ENCODE data around the gene FMN1.

Gene FMN1

DNA sequence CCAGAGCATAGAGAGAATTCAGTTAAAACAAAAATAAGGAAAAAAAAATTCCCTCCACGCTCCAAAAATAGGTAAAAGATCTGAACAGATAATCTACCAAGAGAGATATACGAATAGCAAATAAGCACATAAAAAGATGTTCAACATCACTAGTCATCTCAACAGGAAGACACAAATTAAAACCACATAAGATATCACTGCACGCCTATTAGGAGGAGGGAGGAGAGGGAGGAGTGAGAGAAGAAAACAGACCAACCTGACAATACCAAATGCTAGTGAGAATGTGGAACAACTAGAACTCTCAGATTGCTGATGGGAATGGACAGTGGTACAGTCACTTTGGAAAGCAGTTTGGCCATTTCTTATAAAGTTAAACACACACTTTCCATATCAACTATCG lies 212.5 kb downstream of the FMN1 start:
- H3K4me3 ChIP-seq (ENCODE audit: low read length), result no peak overlapping the region
- TF ChIP-seq, protein P1, sequence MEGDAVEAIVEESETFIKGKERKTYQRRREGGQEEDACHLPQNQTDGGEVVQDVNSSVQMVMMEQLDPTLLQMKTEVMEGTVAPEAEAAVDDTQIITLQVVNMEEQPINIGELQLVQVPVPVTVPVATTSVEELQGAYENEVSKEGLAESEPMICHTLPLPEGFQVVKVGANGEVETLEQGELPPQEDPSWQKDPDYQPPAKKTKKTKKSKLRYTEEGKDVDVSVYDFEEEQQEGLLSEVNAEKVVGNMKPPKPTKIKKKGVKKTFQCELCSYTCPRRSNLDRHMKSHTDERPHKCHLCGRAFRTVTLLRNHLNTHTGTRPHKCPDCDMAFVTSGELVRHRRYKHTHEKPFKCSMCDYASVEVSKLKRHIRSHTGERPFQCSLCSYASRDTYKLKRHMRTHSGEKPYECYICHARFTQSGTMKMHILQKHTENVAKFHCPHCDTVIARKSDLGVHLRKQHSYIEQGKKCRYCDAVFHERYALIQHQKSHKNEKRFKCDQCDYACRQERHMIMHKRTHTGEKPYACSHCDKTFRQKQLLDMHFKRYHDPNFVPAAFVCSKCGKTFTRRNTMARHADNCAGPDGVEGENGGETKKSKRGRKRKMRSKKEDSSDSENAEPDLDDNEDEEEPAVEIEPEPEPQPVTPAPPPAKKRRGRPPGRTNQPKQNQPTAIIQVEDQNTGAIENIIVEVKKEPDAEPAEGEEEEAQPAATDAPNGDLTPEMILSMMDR (IDR thresholded peaks at IDR 0.05; ENCODE audit: insufficient read depth, low read depth, low read length, missing control alignments), result no peak
- no peak for DNase-seq (ENCODE audit: low read depth)

DNA sequence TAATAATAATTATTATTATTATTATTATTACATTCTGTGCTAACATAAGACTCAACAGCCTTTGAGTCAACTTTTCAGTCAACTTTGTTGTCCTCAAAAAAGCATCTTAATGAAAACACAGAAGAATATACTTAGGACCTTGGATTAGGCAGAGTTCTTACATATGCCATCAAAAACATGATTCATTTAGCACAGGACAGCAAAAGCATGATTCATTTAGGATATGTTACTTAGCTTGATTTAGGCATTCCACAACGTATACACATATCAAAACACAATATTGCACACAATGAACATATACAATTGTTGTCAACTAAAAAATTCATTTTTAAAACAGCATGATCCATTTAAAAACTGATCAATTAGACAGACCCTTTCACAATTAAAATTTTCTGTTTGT lies 213.0 kb downstream of the FMN1 start:
- no peak overlapping the region for H3K4me3 ChIP-seq (ENCODE audit: low read length)
- TF ChIP-seq, protein P1 (IDR thresholded peaks at IDR 0.05; ENCODE audit: insufficient read depth, low read depth, low read length, missing control alignments), result no peak
- DNase-seq (ENCODE audit: low read depth), result peak; percentile 62

DNA sequence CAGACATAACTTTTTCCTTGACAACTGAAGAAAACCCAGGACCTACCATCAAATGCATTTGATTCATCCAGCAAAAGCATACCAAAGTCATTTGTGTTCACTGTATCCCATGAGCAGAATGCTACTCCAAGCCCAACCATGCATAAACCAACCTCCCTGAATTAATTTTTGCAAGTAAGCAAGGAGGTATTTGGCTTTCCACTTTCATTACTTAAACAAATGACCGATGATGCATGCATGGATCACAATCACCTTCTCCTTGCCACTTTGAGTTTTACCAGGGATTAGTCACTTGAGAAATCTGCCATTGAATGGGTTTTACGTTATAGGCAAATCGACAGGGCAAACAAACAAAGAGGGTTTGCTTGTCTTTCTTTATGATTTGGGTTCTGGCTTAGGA lies 214.8 kb downstream of the FMN1 start:
- DNase-seq (ENCODE audit: low read depth), result peak; percentile 89
- TF ChIP-seq, protein P1 (IDR thresholded peaks at IDR 0.05; ENCODE audit: insufficient read depth, low read depth, low read length, missing control alignments), result no peak
- no peak overlapping the region for H3K4me3 ChIP-seq (ENCODE audit: low read length)

DNA sequence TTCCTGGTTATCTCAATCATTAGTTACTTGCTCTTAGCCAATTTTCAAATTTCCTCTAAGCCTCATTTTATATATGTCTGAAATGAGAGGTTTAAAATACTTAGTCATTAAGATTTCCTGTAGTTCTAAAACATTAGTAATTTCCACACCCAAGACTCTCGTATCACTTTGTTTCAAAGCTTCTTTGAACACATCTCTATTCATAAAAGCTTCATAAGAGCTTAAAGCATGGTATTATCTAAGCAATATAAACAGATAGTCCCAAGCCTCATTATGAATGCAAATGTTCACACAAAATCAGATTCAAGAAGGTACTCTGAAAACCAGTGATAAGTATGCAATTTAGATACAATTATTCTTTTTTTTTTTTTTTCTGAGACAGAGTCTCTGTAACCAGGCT lies 217.0 kb downstream of the FMN1 start:
- DNase-seq (ENCODE audit: low read depth), result no peak
- TF ChIP-seq, protein P1 (IDR thresholded peaks at IDR 0.05; ENCODE audit: insufficient read depth, low read depth, low read length, missing control alignments), result no peak
- no peak overlapping the region for H3K4me3 ChIP-seq (ENCODE audit: low read length)

DNA sequence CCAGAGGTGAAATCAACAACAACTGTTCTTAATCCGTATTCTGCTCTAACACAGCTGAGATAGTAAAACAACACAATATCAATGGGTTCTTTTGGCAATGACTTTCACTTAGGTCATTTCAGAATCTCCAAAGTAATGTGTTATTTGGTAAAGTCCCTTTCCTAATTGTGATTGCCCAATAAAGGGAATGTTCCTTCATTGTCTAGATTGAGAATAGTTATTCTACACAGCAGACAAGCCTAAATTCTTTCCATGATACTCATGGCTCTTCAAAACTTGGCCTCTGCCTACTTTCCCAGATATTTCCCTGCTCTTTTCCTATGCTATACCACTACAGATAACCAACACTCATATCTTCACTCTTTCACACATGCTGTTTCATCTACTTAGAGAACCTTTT lies 219.8 kb downstream of the FMN1 start:
- TF ChIP-seq, protein P1 (IDR thresholded peaks at IDR 0.05; ENCODE audit: insufficient read depth, low read depth, low read length, missing control alignments), result no peak
- DNase-seq (ENCODE audit: low read depth), result peak; percentile 17
- H3K4me3 ChIP-seq (ENCODE audit: low read length), result no peak overlapping the region

DNA sequence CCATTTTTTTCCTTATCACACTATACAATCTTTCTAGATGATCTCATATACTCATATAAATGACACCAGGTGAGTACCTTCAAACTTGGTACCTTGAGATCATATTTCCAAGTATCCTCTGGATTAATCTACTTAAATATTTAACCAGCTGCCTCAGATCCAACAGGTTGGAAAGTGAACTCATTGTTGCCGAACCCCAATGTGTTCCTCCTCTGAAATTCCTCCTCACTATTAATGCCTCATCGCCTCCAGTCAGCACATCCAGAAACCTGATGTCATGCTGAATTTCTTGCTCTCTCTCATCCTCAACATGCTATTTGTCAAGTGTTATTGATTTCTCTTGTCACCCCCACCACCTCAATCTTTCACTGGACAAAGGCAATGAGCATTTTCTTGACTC lies 221.8 kb downstream of the FMN1 start:
- no peak for DNase-seq (ENCODE audit: low read depth)
- TF ChIP-seq, protein P1 (IDR thresholded peaks at IDR 0.05; ENCODE audit: insufficient read depth, low read depth, low read length, missing control alignments), result no peak
- no peak overlapping the region for H3K4me3 ChIP-seq (ENCODE audit: low read length)

DNA sequence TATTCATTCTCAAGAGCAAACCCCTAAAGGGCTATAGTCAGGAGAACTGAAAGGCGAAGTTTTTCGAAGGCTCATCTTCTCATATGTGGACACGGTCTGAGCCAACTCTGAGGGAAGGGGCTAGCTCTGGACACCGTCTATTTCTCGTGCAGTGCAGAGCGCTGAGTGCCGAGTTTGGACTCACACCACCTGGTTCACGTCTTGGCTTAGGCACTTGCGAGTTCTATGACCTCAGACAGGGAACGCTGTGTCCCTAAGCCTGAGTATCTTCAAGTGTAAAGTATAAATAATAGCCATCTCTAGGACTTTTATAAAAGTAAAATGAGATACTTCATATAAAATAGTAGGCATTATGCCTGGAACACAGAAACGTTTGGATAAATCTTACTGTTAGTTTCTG lies 223.7 kb downstream of the FMN1 start:
- TF ChIP-seq, protein P1 (IDR thresholded peaks at IDR 0.05; ENCODE audit: insufficient read depth, low read depth, low read length, missing control alignments), result no peak
- H3K4me3 ChIP-seq (ENCODE audit: low read length), result no peak overlapping the region
- no peak for DNase-seq (ENCODE audit: low read depth)

Measured in epithelial cell of esophagus (primary cell).